Type B pancreatic cell (in vitro differentiated cells): ENCODE results near the gene MRPL19. TPM values are rescaled to one million over a fixed set of nuclear protein-coding genes. Genes with fewer than 3 reads are reported as not detected.

Source experiments
- DNase-seq: peaks from one replicate; pipeline ENCODE4 v3.0.0; 2021; ENCODE audit warnings: mixed read lengths; ENCODE audit not compliant: unreplicated experiment; ENCODE audit errors: extremely low spot score
- H3K27ac Mint-ChIP-seq: 2 replicates; pipeline ENCODE4 v1.8.0; 2021; ENCODE audit warnings: mild to moderate bottlenecking, mixed read lengths
- H3K27me3 Mint-ChIP-seq: 2 replicates; pipeline ENCODE4 v1.8.0; 2021; ENCODE audit warnings: mixed read lengths
- H3K36me3 Mint-ChIP-seq: 2 replicates; pipeline ENCODE4 v1.8.0; 2021; ENCODE audit warnings: mixed read lengths
- H3K4me1 Mint-ChIP-seq: one replicate; pipeline ENCODE4 v1.8.0; 2021; ENCODE audit warnings: mixed read lengths; ENCODE audit not compliant: unreplicated experiment
- H3K4me3 Mint-ChIP-seq: 2 replicates; pipeline ENCODE4 v1.8.0; 2021; ENCODE audit warnings: mild to moderate bottlenecking, mixed read lengths
- H3K9me3 Mint-ChIP-seq: 2 replicates; pipeline ENCODE4 v1.8.0; 2021; ENCODE audit warnings: mixed read lengths
- total RNA-seq: library from RNA; stranded (reverse); gene quantifications from 2 replicates; pipeline ENCODE4 v1.2.1, GENCODE V29; 2021; ENCODE audit warnings: low replicate concordance
- TF ChIP-seq, protein P1 (sequence below): fragments of 200-600 bp; sonication (generic); conservative IDR thresholded peaks from 2 replicates; pipeline ENCODE4 v1.5.0; 2021; ENCODE audit warnings: antibody characterized with exemption, mild to moderate bottlenecking

Gene MRPL19
- total RNA-seq, 1 donor from 2014 or later, result 55.8 TPM

DNA sequence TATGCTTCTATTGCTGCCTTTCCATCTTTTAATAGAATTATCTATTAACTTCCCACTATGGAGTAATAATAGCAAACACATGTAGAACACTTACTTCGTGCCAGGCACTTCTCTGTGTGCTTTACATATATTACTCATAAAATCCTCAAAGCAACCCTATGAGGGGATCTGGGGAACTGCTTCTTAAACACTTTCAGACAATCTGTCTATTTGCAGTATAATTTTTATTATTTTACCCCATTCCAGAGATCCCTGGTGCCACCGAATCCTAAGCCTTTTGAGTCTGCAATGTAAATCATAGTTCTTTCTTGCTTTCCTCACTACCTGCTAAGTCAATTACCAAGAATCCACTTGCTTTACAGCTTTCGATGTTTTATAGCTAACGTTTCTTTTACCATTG is 89.7 kb downstream of the MRPL19 start:
- no peak overlapping the region for H3K4me3 Mint-ChIP-seq
- no peaks in the 10 kb centered on the region for H3K4me1 Mint-ChIP-seq
- no peak overlapping the region for H3K27ac Mint-ChIP-seq
- H3K36me3 Mint-ChIP-seq, result no peaks in the 10 kb centered on the region
- TF ChIP-seq, protein P1, sequence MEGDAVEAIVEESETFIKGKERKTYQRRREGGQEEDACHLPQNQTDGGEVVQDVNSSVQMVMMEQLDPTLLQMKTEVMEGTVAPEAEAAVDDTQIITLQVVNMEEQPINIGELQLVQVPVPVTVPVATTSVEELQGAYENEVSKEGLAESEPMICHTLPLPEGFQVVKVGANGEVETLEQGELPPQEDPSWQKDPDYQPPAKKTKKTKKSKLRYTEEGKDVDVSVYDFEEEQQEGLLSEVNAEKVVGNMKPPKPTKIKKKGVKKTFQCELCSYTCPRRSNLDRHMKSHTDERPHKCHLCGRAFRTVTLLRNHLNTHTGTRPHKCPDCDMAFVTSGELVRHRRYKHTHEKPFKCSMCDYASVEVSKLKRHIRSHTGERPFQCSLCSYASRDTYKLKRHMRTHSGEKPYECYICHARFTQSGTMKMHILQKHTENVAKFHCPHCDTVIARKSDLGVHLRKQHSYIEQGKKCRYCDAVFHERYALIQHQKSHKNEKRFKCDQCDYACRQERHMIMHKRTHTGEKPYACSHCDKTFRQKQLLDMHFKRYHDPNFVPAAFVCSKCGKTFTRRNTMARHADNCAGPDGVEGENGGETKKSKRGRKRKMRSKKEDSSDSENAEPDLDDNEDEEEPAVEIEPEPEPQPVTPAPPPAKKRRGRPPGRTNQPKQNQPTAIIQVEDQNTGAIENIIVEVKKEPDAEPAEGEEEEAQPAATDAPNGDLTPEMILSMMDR, result no peak
- DNase-seq, result no peak
- H3K9me3 Mint-ChIP-seq, result peaks cover 6% of the 10 kb centered on the region
- H3K27me3 Mint-ChIP-seq, result peaks cover 4% of the 10 kb centered on the region

DNA sequence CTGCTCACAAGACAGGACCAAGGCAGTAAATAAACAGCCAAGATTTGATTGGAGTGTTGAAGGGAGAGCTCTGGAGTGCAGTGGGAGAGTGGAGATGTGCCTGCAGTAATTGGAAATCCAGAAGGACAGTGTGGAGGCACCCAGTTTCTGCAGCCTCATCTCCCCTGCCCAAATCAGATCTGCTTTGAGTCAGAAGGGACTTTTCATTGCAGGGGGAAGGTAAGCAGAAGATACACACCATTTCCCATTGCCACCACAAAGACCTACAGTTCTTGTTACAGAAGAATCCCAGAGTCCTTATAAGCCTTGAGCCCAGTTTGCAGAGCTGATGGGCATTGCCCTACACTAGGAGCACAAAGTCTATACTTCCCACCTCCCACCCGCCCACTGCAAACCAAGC is 91.4 kb downstream of the MRPL19 start:
- H3K4me1 Mint-ChIP-seq, result no peaks in the 10 kb centered on the region
- H3K9me3 Mint-ChIP-seq, result peaks cover 9% of the 10 kb centered on the region
- TF ChIP-seq, protein P1, result no peak
- H3K4me3 Mint-ChIP-seq, result no peak overlapping the region
- H3K27me3 Mint-ChIP-seq, result no peaks in the 10 kb centered on the region
- no peak for DNase-seq
- no peaks in the 10 kb centered on the region for H3K36me3 Mint-ChIP-seq
- no peak overlapping the region for H3K27ac Mint-ChIP-seq

Other genes with a start within 250 kb of the MRPL19 start
- 10.8 and 13.5 TPM in 2 replicates for gene EVA1A, start 85.8 kb upstream of the MRPL19 start, total RNA-seq
- gene GCFC2, start 64.1 kb downstream of the MRPL19 start, total RNA-seq, result 19.8 and 22.1 TPM in 2 replicates